ENCODE measurements around the gene NDC80. TPM values are rescaled to one million over a fixed set of nuclear protein-coding genes. Genes with fewer than 3 reads are reported as not detected.
A peak's percentile ranks its signal among the peaks of the same experiment; 100 is the strongest.

The NDC80 gene
- total RNA-seq, 1 donor from 2014 or later = 3.5 TPM

DNA sequence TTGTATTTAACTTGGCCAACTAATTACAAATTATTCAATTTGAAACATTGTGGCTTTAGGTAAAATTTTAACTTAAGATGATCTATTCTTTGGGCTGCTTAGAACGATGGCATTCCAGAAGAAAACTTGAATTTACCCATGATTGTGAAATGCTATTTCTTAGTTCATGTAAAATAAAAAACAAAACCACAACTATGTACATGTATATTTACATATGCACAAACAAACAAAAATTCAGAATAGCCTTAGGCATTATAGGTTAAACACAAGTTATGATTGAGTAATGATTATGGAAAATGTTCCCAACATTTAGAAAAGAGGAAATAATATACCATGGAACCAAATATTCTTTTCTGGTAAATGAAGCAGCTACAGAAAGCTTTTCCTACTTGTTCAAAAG lies 80.6 kb downstream of the NDC80 start:
- H3K9me3 Mint-ChIP-seq (ENCODE audit: unreplicated experiment) = no peaks in the 10 kb centered on the region
- no peak overlapping the region for H2AFZ ChIP-seq (ENCODE audit: low read depth, low read length)

DNA sequence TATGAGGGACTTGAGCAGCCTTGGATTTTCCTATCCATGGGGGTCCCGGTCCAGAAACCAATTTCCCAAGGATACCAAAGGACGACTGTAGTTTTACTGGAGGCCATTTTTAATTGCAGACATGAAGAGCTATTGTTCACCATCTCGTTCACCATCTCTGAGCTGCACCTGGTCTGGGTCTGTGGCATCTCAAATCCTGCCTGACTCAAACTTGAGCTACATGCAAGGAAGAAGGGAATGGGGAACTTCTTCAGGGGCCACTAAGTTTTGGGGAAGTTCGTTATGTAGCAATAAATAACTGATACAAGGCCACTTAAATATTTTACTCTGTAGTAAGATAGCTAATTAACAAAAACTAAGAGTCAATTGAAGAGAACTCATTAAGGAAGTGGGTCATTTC lies 82.1 kb downstream of the NDC80 start:
- H3K4me1 ChIP-seq (ENCODE audit: insufficient read depth, low read length) = peaks cover 8% of the 10 kb centered on the region
- no peak for FAIRE-seq
- H3K27me3 Mint-ChIP-seq (ENCODE audit: low read depth, unreplicated experiment) = peaks cover 7% of the 10 kb centered on the region

More for the DNA sequence above, 80.6 kb downstream of the NDC80 start:
- Histone ChIP-seq H3K9me3 (ENCODE audit: insufficient read depth, low read depth, low read length) (no peaks in the 10 kb centered on the region), H3K9ac (ENCODE audit: low read length) (no peak overlapping the region), H3K36me3 (ENCODE audit: insufficient read depth, low read length) (no peaks in the 10 kb centered on the region), H3K4me2 (ENCODE audit: low read length) (no peak overlapping the region), H4K20me1 (ENCODE audit: insufficient read depth, low read length) (peaks cover 4% of the 10 kb centered on the region), H3K27ac (ENCODE audit: low read depth, low read length) (no peak overlapping the region), H3K4me1 (ENCODE audit: insufficient read depth, low read length) (peaks cover 8% of the 10 kb centered on the region), H3K27me3 (ENCODE audit: insufficient read depth, low read length) (no peaks in the 10 kb centered on the region), H3K79me2 (ENCODE audit: insufficient read depth, low read length) (peaks cover 11% of the 10 kb centered on the region), H3K4me3 (ENCODE audit: insufficient read depth, low read depth, low read length) (no peak overlapping the region)
- Mint-ChIP-seq H3K4me1 (ENCODE audit: low read depth, unreplicated experiment) (no peaks in the 10 kb centered on the region), H3K36me3 (ENCODE audit: low read depth, unreplicated experiment) (no peaks in the 10 kb centered on the region), H3K27me3 (ENCODE audit: low read depth, unreplicated experiment) (peaks cover 7% of the 10 kb centered on the region), H3K4me3 (ENCODE audit: unreplicated experiment) (no peak overlapping the region), H3K27ac (ENCODE audit: unreplicated experiment) (no peak overlapping the region)
- FAIRE-seq (no peak), DNase-seq (ENCODE audit: low read depth) (no peak)
- TF ChIP-seq, protein P1, sequence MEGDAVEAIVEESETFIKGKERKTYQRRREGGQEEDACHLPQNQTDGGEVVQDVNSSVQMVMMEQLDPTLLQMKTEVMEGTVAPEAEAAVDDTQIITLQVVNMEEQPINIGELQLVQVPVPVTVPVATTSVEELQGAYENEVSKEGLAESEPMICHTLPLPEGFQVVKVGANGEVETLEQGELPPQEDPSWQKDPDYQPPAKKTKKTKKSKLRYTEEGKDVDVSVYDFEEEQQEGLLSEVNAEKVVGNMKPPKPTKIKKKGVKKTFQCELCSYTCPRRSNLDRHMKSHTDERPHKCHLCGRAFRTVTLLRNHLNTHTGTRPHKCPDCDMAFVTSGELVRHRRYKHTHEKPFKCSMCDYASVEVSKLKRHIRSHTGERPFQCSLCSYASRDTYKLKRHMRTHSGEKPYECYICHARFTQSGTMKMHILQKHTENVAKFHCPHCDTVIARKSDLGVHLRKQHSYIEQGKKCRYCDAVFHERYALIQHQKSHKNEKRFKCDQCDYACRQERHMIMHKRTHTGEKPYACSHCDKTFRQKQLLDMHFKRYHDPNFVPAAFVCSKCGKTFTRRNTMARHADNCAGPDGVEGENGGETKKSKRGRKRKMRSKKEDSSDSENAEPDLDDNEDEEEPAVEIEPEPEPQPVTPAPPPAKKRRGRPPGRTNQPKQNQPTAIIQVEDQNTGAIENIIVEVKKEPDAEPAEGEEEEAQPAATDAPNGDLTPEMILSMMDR (IDR thresholded peaks at IDR 0.05; ENCODE audit: insufficient read depth, low read depth, low read length) = no peak
- no peak for TF ChIP-seq EZH2 (IDR thresholded peaks at IDR 0.05; ENCODE audit: insufficient read depth, low read length)

More for the DNA sequence above, 82.1 kb downstream of the NDC80 start:
- H3K36me3 Mint-ChIP-seq (ENCODE audit: low read depth, unreplicated experiment) = no peaks in the 10 kb centered on the region
- H3K27me3 ChIP-seq (ENCODE audit: insufficient read depth, low read length) = no peaks in the 10 kb centered on the region
- no peak overlapping the region for H3K27ac Mint-ChIP-seq (ENCODE audit: unreplicated experiment)
- H2AFZ ChIP-seq (ENCODE audit: low read depth, low read length) = no peak overlapping the region
- TF ChIP-seq EZH2 (IDR thresholded peaks at IDR 0.05; ENCODE audit: insufficient read depth, low read length) = no peak
- TF ChIP-seq, protein P1 (IDR thresholded peaks at IDR 0.05; ENCODE audit: insufficient read depth, low read depth, low read length) = no peak
- H3K4me2 ChIP-seq (ENCODE audit: low read length) = no peak overlapping the region
- peaks cover 5% of the 10 kb centered on the region for H3K4me1 Mint-ChIP-seq (ENCODE audit: low read depth, unreplicated experiment)
- no peak overlapping the region for H3K9ac ChIP-seq (ENCODE audit: low read length)
- H3K27ac ChIP-seq (ENCODE audit: low read depth, low read length) = no peak overlapping the region
- H3K36me3 ChIP-seq (ENCODE audit: insufficient read depth, low read length) = no peaks in the 10 kb centered on the region
- H3K9me3 Mint-ChIP-seq (ENCODE audit: unreplicated experiment) = no peaks in the 10 kb centered on the region
- no peak overlapping the region for H3K4me3 ChIP-seq (ENCODE audit: insufficient read depth, low read depth, low read length)
- H3K4me3 Mint-ChIP-seq (ENCODE audit: unreplicated experiment) = peak overlapping the region; percentile 68
- peaks cover 26% of the 10 kb centered on the region for H3K79me2 ChIP-seq (ENCODE audit: insufficient read depth, low read length)
- no peak for DNase-seq (ENCODE audit: low read depth)
- H4K20me1 ChIP-seq (ENCODE audit: insufficient read depth, low read length) = peaks cover 12% of the 10 kb centered on the region
- H3K9me3 ChIP-seq (ENCODE audit: insufficient read depth, low read depth, low read length) = no peaks in the 10 kb centered on the region

Data from astrocyte (in vitro differentiated cells and primary cell).